A673 (cell line): ENCODE measurements around the gene HSD17B2. TPM values are rescaled to one million over a fixed set of nuclear protein-coding genes. Genes with fewer than 3 reads are reported as not detected.
"Not testable (repeated sequence)": the region's sequence is repeated elsewhere in the genome, so short reads cannot be mapped to it uniquely, and the experiment has no call there.

Experiments
- BruUV-seq: library from RNA; stranded (reverse); fragments of 400-500 nt; replicated peaks from 2 replicates; lab custom pipeline; 2021; lab: Mats Ljungman, UMichigan
- CTCF ChIA-PET: fragments of 300-600 bp; sonication (Branson Sonifier 250); formaldehyde crosslinking; loops from one replicate; lab custom pipeline; 2022; ENCODE audit warnings: antibody characterized with exemption; lab: Charles Lee
- POLR2A ChIA-PET: fragments of 300-600 bp; sonication (Branson Sonifier 250); formaldehyde crosslinking; loops from one replicate; lab custom pipeline; 2022; ENCODE audit warnings: antibody characterized with exemption; ENCODE audit not compliant: low non-redundant PET; lab: Charles Lee
- DNase-seq: peaks from one replicate; pipeline ENCODE4 v3.0.0-alpha.2; 2015; ENCODE audit warnings: low spot score
- H3K27ac ChIP-seq: fragments of 200-600 bp; sonication (generic); 2 replicates; pipeline ENCODE4 v1.5.1; 2016; ENCODE audit warnings: mixed run types, low read depth, mild to moderate bottlenecking, mixed read lengths, antibody characterized with exemption, low read length; ENCODE audit not compliant: poor library complexity, severe bottlenecking
- H3K27me3 ChIP-seq: fragments of 200-600 bp; sonication (generic); replicated peaks from 2 replicates; pipeline ENCODE4 v1.6.1; 2017; ENCODE audit warnings: mixed run types, low read depth, mild to moderate bottlenecking, mixed read lengths, antibody characterized with exemption, low read length; ENCODE audit not compliant: insufficient read depth, poor library complexity
- H3K36me3 ChIP-seq: fragments of 200-600 bp; sonication (generic); 2 replicates; pipeline ENCODE4 v1.6.1; 2016; ENCODE audit warnings: mixed run types, mild to moderate bottlenecking, mixed read lengths, antibody characterized with exemption, low read length; ENCODE audit not compliant: insufficient read depth, poor library complexity, severe bottlenecking
- H3K4me1 ChIP-seq: fragments of 200-600 bp; sonication (generic); 2 replicates; pipeline ENCODE4 v1.6.1; 2017; ENCODE audit warnings: mixed run types, mild to moderate bottlenecking, mixed read lengths, antibody characterized with exemption, low read length; ENCODE audit not compliant: insufficient read depth, poor library complexity, severe bottlenecking
- H3K4me3 ChIP-seq: fragments of 200-600 bp; sonication (generic); 2 replicates; pipeline ENCODE4 v1.5.1; 2016; ENCODE audit warnings: low read depth, mixed run types, mild to moderate bottlenecking, mixed read lengths, low read length; ENCODE audit not compliant: poor library complexity, severe bottlenecking
- H3K9me3 ChIP-seq: fragments of 200-600 bp; sonication (generic); 2 replicates; pipeline ENCODE4 v1.6.1; 2016; ENCODE audit warnings: mixed run types, low read depth, mild to moderate bottlenecking, mixed read lengths, antibody characterized with exemption, low read length; ENCODE audit not compliant: poor library complexity, severe bottlenecking
- CTCF ChIP-seq: fragments of 300-800, 200-600 bp; sonication (generic); conservative IDR thresholded peaks from 2 replicates; pipeline ENCODE4 v1.5.1; 2017; ENCODE audit warnings: low read depth, mild to moderate bottlenecking, antibody characterized with exemption, low read length, moderate library complexity, mixed read lengths
- EZH2 ChIP-seq: fragments of 200-600 bp; sonication (generic); IDR thresholded peaks from 2 replicates; pipeline ENCODE4 v1.6.1; 2017; ENCODE audit warnings: borderline replicate concordance, low read depth, mild to moderate bottlenecking, mixed read lengths, antibody characterized with exemption, low read length; ENCODE audit not compliant: poor library complexity, severe bottlenecking
- intact Hi-C: fragments of 100-400 bp; cut with micrococcal nuclease; formaldehyde crosslinking; loops from one replicate; pipeline ENCODE4 v1.10.0; 2022; ENCODE audit not compliant: unreplicated experiment
- total RNA-seq: library from RNA; stranded (reverse); gene quantifications from 2 replicates; pipeline ENCODE4 v1.2.3, GENCODE V29; 2021

HSD17B2 gene
- total RNA-seq, 1 experiment from 2014 or later: 4.9 TPM

DNA sequence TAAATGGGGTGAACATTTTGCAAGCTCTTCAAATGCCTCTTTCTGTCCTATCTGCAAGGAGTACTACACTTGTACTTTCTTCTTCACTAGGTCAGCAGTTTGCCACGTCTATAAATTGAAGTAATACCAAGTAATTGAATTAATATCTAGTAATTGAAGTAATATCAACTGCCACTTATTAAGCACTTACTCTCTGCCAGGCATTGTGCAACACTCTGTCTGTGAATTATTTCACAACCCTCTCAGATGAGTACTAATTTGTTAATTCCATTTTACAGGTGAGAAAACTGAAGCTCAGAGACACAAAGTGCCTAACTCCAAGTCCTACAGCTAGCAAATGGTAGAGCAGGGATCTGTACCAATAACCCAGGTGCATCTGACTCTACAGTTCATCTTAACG, 27.9 kb upstream of the HSD17B2 start:
- Histone ChIP-seq H3K4me1 (peaks cover 3% of the 10 kb centered on the region), H3K27ac (no peak overlapping the region), H3K4me3 (no peak overlapping the region), H3K9me3 (peaks cover 11% of the 10 kb centered on the region), H3K27me3 (no peaks in the 10 kb centered on the region), H3K36me3 (no peaks in the 10 kb centered on the region)
- intact Hi-C loops: no loop called here
- POLR2A ChIA-PET: no interaction called here
- CTCF ChIA-PET: no interaction called here
- no TSS peak for BruUV-seq
- no peak for TF ChIP-seq EZH2
- TF ChIP-seq CTCF: no peak
- no peak for DNase-seq

DNA sequence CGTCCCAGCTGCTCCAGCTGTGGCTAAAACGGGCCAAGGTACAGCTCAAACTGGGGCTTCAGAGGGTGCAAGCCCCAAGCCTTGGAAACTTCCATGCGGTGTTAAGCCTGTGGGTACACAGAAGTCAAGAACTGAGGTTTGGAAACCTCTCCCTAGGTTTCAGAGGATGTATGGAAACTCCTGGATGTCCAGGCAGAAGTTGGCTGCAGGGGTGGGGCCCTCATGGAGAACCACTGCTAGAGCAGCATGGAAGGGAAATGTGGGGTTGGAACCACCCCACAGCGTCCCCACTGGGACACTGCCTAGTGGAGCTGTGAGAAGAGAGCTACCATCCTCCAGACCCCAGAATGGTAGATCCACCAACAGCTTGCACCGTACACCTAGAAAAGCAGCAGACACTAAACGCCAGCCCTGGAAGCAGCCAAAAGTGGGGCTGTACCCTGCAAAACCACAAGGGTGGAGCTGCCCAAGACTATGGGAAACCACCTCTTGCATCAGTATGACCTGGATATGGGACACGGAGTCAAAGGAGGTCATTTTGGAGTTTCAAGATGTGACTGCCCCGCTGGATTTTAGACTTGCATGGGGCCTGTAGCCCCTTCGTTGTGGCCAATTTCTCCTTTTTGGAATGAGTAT, 26.0 kb upstream of the HSD17B2 start:
- ChIA-PET CTCF (no interaction called here), POLR2A (no interaction called here)
- BruUV-seq: no TSS peak
- Histone ChIP-seq H3K27ac (no peak overlapping the region), H3K9me3 (peaks cover 11% of the 10 kb centered on the region), H3K4me3 (no peak overlapping the region), H3K27me3 (no peaks in the 10 kb centered on the region), H3K4me1 (peaks cover 3% of the 10 kb centered on the region), H3K36me3 (no peaks in the 10 kb centered on the region)
- intact Hi-C loops: no loop called here
- no peak for DNase-seq
- no peak for TF ChIP-seq CTCF
- TF ChIP-seq EZH2: no peak

DNA sequence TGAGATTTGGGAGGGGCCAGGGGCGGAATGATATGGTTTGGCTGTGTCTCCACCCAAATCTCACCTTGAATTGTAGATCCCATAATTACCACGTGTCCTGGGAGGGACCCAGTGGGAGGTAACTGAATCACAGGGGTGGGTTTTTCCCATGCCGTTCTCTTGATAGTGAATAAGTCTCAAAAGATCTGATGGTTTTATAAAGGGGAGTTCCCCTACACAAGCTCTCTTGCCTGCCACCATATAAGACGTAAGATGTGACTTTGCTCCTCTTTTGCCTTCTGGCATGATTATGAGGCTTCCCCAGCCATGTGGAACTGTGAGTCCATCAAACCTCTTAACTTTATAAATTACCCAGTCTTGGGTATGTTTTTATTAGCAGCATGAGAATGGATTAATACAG, 25.3 kb upstream of the HSD17B2 start:
- H3K4me1 ChIP-seq, POLR2A ChIA-PET, intact Hi-C loops: not testable (repeated sequence)

DNA sequence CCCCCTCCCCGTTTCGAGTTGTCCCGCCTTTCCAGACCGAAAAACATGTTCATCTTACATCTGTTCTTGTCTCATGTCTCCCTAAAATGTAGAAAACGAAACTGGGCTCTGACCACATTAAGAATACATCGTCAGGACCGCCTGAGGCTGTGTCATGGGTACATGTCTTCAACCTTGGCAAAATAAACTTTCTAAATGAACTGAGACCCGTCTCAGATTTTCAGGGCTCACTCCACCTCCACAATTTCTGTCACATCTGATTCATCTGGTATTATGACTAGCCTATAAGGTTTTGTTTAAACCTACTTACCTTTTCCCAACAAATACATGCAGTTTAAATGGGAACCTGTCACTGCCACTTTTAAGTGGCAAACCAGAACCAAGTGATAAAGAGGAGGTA, 24.4 kb upstream of the HSD17B2 start:
- H3K4me1 ChIP-seq: peaks cover 2% of the 10 kb centered on the region
- no peaks in the 10 kb centered on the region for H3K36me3 ChIP-seq
- TF ChIP-seq CTCF: no peak
- no peak for TF ChIP-seq EZH2
- no peak overlapping the region for H3K27ac ChIP-seq
- H3K27me3 ChIP-seq: no peaks in the 10 kb centered on the region
- ChIA-PET CTCF (no interaction called here), POLR2A (no interaction called here)
- H3K4me3 ChIP-seq: no peak overlapping the region
- peaks cover 15% of the 10 kb centered on the region for H3K9me3 ChIP-seq
- BruUV-seq: no TSS peak
- no peak for DNase-seq
- intact Hi-C loops: no loop called here

More for the DNA sequence above, 25.3 kb upstream of the HSD17B2 start:
- H3K27me3 ChIP-seq, BruUV-seq, H3K36me3 ChIP-seq, CTCF ChIA-PET, H3K27ac ChIP-seq, H3K4me3 ChIP-seq, DNase-seq: not testable (repeated sequence)
- H3K9me3 ChIP-seq: peaks cover 11% of the 10 kb centered on the region
